Measurements from ENCODE around the gene CYTH4. TPM values are rescaled to one million over a fixed set of nuclear protein-coding genes. Genes with fewer than 3 reads are reported as not detected.

Gene CYTH4
- total and polyA plus RNA-seq, 2 of the 13 experiments (the other 11 are each of a cell fraction or from before 2014, with no cell fraction given), result not detected

- TF ChIP-seq TCF7L2 (IDR thresholded peaks at IDR 0.05; ENCODE audit: low read depth, low read length) (no peak), U2AF1 (optimal IDR thresholded peaks at IDR 0.05; ENCODE audit: low read depth, low read length) (no peak), KAT7 (CRISPR knock-in tag; IDR thresholded peaks at IDR 0.05; ENCODE audit: borderline replicate concordance) (no peak), ZMYM2 (CRISPR knock-in tag; IDR thresholded peaks at IDR 0.05) (no peak), ZNF703 (CRISPR knock-in tag; IDR thresholded peaks at IDR 0.05; ENCODE audit: borderline replicate concordance) (no peak), DDIT3 (CRISPR knock-in tag; IDR thresholded peaks at IDR 0.05) (no peak), ZNF143 (CRISPR knock-in tag; IDR thresholded peaks at IDR 0.05) (no peak), ZNF589 (CRISPR knock-in tag; conservative IDR thresholded peaks at IDR 0.05) (no peak), ZHX2 (IDR thresholded peaks at IDR 0.05; ENCODE audit: low read depth) (no peak), ZHX2 (CRISPR knock-in tag; IDR thresholded peaks at IDR 0.05; ENCODE audit: borderline replicate concordance) (no peak), ZBTB7B (CRISPR knock-in tag; IDR thresholded peaks at IDR 0.05) (no peak), CHD4 (IDR thresholded peaks at IDR 0.05; ENCODE audit: borderline replicate concordance, low read length) (no peak)
Measured at GRCh38 chr22:37357446-37358075, 75.3 kb downstream of the CYTH4 start (continued).
